Upper lobe of right lung (tissue), 1 donor: ENCODE data around the gene HRC. TPM values are rescaled to one million over a fixed set of nuclear protein-coding genes. Genes with fewer than 3 reads are reported as not detected.

ENCODE experiments used
- ATAC-seq: fragments of 200-7000 bp; cut with Tn5 transposase; one replicate; pipeline ENCODE4 v1.9.1; 2020; ENCODE audit warnings: mild to moderate bottlenecking, moderate library complexity
- DNase-seq: peaks from one replicate; pipeline ENCODE4 v3.0.0-alpha.2; 2020
- H3K27ac ChIP-seq: fragments of 200-600 bp; one replicate; pipeline ENCODE4 v1.8.0; 2022
- H3K27me3 ChIP-seq: fragments of 200-600 bp; one replicate; pipeline ENCODE4 v1.8.0; 2022; ENCODE audit warnings: mild to moderate bottlenecking
- H3K36me3 ChIP-seq: fragments of 200-600 bp; one replicate; pipeline ENCODE4 v1.8.0; 2022
- H3K4me1 ChIP-seq: fragments of 200-600 bp; one replicate; pipeline ENCODE4 v1.8.0; 2022
- H3K4me3 ChIP-seq: fragments of 200-600 bp; one replicate; pipeline ENCODE4 v1.8.0; 2022; ENCODE audit warnings: mild to moderate bottlenecking
- H3K9me3 ChIP-seq: fragments of 200-600 bp; one replicate; pipeline ENCODE4 v1.8.0; 2022
- intact Hi-C: fragments of 100-400 bp; cut with DNase I; formaldehyde crosslinking; loops from one replicate; pipeline ENCODE4 v1.11.0; 2022
- total RNA-seq: library from RNA; stranded (reverse); fragmentation: NEBNext Ultra II Directional; extraction: Animal tissue kit (Norgen Biotek cat#: 25700); gene quantifications from one replicate; pipeline ENCODE4 v1.2.1, GENCODE V29; 2021
- TF ChIP-seq, protein P1 (sequence below): fragments of 200-600 bp; IDR thresholded peaks from one replicate; pipeline ENCODE4 v1.8.0; 2022; ENCODE audit warnings: antibody characterized with exemption
- donor health status: DM: no; HTN: yes; CAD: no; lungs with severe emphysema.

The HRC gene
- total RNA-seq, 1 donor from 2014 or later = 2.2 TPM

DNA sequence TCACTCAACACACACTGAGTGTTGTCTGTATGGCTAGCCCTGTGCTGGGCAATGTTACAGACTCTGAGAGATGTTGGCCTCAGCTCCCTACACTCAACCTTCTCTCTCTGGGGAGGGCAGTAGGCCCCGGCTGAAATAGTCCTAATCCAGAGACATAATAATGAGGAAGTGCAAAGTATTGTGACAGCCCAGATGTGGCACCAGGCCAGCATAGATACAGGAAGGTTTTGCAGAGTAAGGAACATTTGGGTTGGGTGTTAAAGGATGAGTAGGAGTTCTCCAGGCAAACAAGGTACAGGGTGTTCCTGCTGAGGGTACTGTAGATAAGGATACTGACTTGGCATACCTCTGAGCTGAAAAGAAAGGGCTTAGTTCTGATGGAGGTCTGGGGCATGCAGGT is 38.7 kb downstream of the HRC start:
- Histone ChIP-seq H3K4me3 (no peak overlapping the region), H3K27ac (peak overlapping the region; percentile 3), H3K27me3 (no peaks in the 10 kb centered on the region), H3K4me1 (peaks cover 30% of the 10 kb centered on the region), H3K36me3 (no peaks in the 10 kb centered on the region), H3K9me3 (no peaks in the 10 kb centered on the region)
- no peak for ATAC-seq
- intact Hi-C loops = no loop called here
- DNase-seq = no peak
- TF ChIP-seq, protein P1, sequence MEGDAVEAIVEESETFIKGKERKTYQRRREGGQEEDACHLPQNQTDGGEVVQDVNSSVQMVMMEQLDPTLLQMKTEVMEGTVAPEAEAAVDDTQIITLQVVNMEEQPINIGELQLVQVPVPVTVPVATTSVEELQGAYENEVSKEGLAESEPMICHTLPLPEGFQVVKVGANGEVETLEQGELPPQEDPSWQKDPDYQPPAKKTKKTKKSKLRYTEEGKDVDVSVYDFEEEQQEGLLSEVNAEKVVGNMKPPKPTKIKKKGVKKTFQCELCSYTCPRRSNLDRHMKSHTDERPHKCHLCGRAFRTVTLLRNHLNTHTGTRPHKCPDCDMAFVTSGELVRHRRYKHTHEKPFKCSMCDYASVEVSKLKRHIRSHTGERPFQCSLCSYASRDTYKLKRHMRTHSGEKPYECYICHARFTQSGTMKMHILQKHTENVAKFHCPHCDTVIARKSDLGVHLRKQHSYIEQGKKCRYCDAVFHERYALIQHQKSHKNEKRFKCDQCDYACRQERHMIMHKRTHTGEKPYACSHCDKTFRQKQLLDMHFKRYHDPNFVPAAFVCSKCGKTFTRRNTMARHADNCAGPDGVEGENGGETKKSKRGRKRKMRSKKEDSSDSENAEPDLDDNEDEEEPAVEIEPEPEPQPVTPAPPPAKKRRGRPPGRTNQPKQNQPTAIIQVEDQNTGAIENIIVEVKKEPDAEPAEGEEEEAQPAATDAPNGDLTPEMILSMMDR = no peak

DNA sequence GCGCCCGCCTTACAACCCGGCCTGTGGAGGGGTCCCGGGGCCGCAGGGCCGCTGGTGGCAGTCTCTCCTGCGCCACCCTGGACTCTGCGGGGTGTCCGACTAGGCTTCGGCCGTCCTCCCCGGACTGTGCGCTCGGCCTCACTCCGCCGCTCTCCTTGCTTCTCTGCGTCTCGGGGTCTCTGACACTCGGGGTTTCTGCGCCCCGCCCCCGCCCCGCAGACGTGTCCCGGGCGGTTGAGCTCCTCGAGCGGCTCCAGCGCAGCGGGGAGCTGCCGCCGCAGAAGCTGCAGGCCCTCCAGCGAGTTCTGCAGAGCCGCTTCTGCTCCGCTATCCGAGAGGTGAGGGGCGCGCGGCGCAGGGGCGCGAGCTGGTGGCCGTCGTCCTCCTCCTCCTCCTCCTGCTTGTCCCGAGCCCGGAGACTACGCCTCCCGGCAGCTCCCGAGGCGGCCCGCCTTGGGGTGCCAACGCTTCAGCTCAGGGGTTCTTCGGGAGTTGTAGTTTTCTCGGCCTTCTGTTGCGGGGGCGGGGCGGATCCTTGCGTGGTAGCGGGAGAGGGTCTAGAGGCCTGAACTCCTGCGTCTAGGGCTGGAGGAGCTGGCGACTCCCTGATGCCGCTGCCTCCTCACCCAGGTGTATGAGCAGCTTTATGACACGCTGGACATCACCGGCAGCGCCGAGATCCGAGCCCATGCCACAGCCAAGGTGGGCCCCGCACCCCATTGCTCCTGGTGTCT is 40.4 kb downstream of the HRC start:
- peaks cover 25% of the 10 kb centered on the region for H3K4me1 ChIP-seq
- H3K27me3 ChIP-seq = no peaks in the 10 kb centered on the region
- H3K9me3 ChIP-seq = no peaks in the 10 kb centered on the region
- intact Hi-C loops = no loop called here
- peak; percentile 13 for ATAC-seq
- peak overlapping the region; percentile 72 for H3K27ac ChIP-seq
- peak; percentile 84 for DNase-seq
- TF ChIP-seq, protein P1 = no peak
- no peaks in the 10 kb centered on the region for H3K36me3 ChIP-seq
- H3K4me3 ChIP-seq = peak overlapping the region; percentile 87

DNA sequence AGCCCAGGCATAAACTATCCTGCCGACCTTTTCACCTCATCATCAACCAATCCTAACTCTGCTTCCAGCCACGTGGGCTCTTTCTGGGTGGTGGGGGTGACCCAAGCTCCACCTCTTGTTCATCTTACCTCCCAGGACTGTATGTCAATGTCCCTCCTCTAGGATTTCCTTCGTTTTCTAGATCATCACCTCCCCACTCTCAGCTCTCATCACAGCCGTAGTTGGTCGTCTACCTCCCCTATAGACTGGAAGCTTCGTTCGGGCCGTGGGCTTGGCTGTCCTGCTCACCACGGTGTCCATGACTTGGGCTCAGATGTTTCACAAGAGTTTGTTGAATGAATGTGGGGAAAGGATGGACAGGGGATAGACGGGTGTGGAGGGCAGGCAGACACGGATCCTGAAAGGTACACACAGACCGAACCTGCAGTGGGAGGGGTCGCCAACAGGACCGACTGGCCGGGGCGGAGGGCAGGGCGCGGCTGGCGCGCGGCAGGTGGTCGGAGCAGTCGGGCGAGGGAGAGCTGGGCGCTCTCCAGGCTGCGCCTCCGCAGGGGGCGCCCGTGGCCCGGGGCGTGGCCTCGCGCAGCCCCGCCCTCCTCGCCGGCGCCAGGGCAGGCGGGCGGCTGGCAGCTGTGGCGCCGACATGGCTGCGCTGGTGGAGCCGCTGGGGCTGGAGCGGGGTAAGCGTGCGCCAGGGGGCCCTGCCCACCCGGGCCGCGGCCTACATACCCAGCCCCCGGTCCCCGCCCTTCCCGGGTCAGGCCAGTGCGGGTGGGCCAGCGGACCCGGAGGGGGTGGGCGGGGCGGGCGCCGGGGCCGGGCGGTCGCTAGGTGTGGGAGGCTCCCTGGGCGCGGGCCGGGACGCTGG is 41.2 kb downstream of the HRC start, which contains the start of gene LIN7B:
Gene LIN7B, plus strand, starts transcription at position 609 of the 868 bp plus-strand sequence. Its CDS starts 35 bp downstream, at position 644.
- Histone ChIP-seq H3K4me3 (peak within 1 kb of the TSS; percentile 87), H3K4me1 (peaks cover 20% of the 10 kb centered on the region), H3K9me3 (no peaks in the 10 kb centered on the region), H3K27ac (peak within 1 kb of the TSS; percentile 72), H3K27me3 (no peaks in the 10 kb centered on the region), H3K36me3 (peaks cover 3% of the 10 kb centered on the region)
- ATAC-seq (peak; percentile 79), DNase-seq (peak; percentile 86)
- TF ChIP-seq, protein P1 = peak; percentile 47
- intact Hi-C loops = no loop called here

DNA sequence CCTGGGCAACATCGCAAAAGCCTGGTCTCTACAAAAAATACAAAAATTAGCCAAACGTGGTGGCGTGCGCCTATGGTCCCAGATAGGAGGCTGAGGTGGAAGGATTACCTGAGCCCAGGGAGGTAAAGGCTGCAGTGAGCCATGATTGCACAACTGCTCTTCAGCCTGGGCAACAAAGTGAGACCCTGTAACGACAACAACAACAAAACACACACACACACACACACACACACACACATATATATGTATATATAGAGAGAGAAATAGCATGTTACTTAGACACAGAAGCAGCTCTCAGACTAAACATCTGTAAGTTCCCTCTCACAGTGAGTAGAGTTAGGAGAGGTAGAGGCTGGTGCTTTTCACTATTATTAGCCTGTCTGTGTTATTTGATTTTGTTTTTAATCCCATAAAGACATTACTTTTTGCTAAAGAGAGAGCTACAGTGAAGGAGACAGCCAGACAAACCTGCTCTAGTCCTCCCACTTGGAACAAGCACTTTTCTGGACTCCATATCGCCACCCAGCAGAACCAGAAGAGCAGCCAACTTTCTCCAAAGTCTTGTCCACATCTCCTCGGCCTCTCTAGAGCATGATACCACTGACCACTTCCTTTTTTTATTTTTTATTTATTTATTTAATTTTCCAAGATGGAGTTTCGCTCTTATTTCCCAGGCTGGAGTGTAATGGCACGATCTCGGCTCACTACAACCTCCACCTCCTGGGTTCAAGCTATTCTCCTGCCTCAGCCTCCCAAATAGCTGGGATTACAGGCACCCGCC is 43.8 kb downstream of the HRC start:
- DNase-seq (no peak), ATAC-seq (no peak)
- TF ChIP-seq, protein P1 = no peak
- Histone ChIP-seq H3K4me3 (no peak overlapping the region), H3K4me1 (peaks cover 9% of the 10 kb centered on the region), H3K27me3 (no peaks in the 10 kb centered on the region), H3K9me3 (no peaks in the 10 kb centered on the region), H3K36me3 (peaks cover 28% of the 10 kb centered on the region), H3K27ac (no peak overlapping the region)
- intact Hi-C loops = no loop called here

DNA sequence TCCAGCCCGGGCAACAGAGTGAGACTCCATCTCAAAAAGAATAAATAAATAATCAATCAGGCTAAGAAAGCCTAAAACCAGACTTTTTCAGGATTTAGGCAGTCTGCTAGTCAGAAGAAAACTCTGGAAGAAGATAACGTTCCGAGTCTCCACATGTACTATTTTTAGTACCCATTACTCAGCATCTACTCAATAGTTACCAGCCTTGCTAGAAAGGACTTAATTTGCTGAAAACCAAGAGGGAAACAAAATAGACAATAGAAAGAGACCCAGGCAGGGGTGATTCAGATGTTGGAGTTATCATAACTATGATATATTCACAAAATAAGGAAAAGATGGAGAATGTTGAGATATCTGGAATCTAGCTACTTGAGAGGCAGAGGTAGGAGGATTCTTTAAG is 44.6 kb downstream of the HRC start:
- ATAC-seq (no peak), DNase-seq (no peak)
- peaks cover 37% of the 10 kb centered on the region for H3K36me3 ChIP-seq
- H3K4me1 ChIP-seq = peaks cover 9% of the 10 kb centered on the region
- TF ChIP-seq, protein P1 = no peak
- intact Hi-C loops = no loop called here
- H3K4me3 ChIP-seq = no peak overlapping the region
- H3K27ac ChIP-seq = no peak overlapping the region
- no peaks in the 10 kb centered on the region for H3K27me3 ChIP-seq
- no peaks in the 10 kb centered on the region for H3K9me3 ChIP-seq
